Activated B cell treated with CpG ODN at 0.5 μM for 24 hours (primary cell): ENCODE data around the gene CDH2. TPM values are rescaled to one million over a fixed set of nuclear protein-coding genes. Genes with fewer than 3 reads are reported as not detected.

Experiments used
- ATAC-seq: fragments of 200-7000 bp; cut with Tn5 transposase; one replicate; pipeline ENCODE4 v1.10.0; 2021; ENCODE audit warnings: low read depth, mild to moderate bottlenecking, moderate library complexity
- CTCF ChIA-PET: fragments of 350-600 bp; sonication (Branson Sonifier 250); formaldehyde crosslinking; loops from one replicate; lab custom pipeline; 2021; ENCODE audit warnings: antibody characterized with exemption; lab: Charles Lee
- POLR2A ChIA-PET: fragments of 350-600 bp; sonication (Branson Sonifier 250); formaldehyde crosslinking; loops from one replicate; lab custom pipeline; 2021; ENCODE audit warnings: antibody characterized with exemption; lab: Charles Lee
- DNase-seq: peaks from one replicate; pipeline ENCODE4 v3.0.0; 2022
- H3K27ac Mint-ChIP-seq: one replicate; pipeline ENCODE4 v1.8.0; 2020; ENCODE audit warnings: mixed read lengths
- H3K27me3 Mint-ChIP-seq: one replicate; pipeline ENCODE4 v1.8.0; 2021; ENCODE audit warnings: mixed read lengths
- H3K36me3 Mint-ChIP-seq: one replicate; pipeline ENCODE4 v1.8.0; 2021; ENCODE audit warnings: low read depth, mixed read lengths
- H3K4me1 Mint-ChIP-seq: one replicate; pipeline ENCODE4 v1.8.0; 2021; ENCODE audit warnings: mixed read lengths
- H3K4me3 Mint-ChIP-seq: one replicate; pipeline ENCODE4 v1.8.0; 2020; ENCODE audit warnings: mild to moderate bottlenecking, mixed read lengths
- H3K9me3 Mint-ChIP-seq: one replicate; pipeline ENCODE4 v1.8.0; 2020; ENCODE audit warnings: mixed read lengths
- intact Hi-C: fragments of 100-400 bp; cut with micrococcal nuclease; formaldehyde crosslinking; loops from one replicate; pipeline ENCODE4 v1.15.1; 2024
- total RNA-seq: library from RNA; stranded (reverse); gene quantifications from 2 replicates; pipeline ENCODE4 v1.2.3, GENCODE V29; 2022
- TF ChIP-seq, protein P1 (sequence below): fragments of 200-600 bp; IDR thresholded peaks from one replicate; pipeline ENCODE4 v1.8.0; 2022; ENCODE audit warnings: antibody characterized with exemption, mild to moderate bottlenecking

Gene CDH2
- total RNA-seq, 1 donor from 2014 or later = not detected

DNA sequence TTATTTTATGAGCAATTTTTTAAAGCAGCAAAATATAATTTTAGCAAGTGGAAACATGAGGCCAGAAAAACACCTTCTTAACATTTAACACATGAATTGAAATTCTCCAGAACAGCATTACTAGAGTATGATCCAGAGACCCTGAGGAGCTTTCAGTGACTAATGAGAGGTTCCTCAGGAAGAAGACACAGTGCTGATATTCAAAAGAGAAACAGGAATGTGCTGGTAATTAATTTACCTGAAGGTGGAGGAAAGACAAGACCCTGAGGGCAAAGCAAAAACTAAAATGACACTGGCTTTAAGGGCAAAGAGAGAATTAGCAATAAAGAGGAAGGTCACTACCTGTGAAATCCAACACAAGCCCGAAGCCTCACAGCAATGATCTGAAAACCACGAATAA lies 97.0 kb downstream of the CDH2 start:
- no peak overlapping the region for H3K4me3 Mint-ChIP-seq
- no peak overlapping the region for H3K27ac Mint-ChIP-seq
- TF ChIP-seq, protein P1, sequence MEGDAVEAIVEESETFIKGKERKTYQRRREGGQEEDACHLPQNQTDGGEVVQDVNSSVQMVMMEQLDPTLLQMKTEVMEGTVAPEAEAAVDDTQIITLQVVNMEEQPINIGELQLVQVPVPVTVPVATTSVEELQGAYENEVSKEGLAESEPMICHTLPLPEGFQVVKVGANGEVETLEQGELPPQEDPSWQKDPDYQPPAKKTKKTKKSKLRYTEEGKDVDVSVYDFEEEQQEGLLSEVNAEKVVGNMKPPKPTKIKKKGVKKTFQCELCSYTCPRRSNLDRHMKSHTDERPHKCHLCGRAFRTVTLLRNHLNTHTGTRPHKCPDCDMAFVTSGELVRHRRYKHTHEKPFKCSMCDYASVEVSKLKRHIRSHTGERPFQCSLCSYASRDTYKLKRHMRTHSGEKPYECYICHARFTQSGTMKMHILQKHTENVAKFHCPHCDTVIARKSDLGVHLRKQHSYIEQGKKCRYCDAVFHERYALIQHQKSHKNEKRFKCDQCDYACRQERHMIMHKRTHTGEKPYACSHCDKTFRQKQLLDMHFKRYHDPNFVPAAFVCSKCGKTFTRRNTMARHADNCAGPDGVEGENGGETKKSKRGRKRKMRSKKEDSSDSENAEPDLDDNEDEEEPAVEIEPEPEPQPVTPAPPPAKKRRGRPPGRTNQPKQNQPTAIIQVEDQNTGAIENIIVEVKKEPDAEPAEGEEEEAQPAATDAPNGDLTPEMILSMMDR = no peak
- H3K9me3 Mint-ChIP-seq = peaks cover 4% of the 10 kb centered on the region
- intact Hi-C loops = no loop called here
- DNase-seq (no peak), ATAC-seq (no peak)
- H3K36me3 Mint-ChIP-seq = no peaks in the 10 kb centered on the region
- POLR2A ChIA-PET = no interaction called here
- CTCF ChIA-PET = no interaction called here
- no peaks in the 10 kb centered on the region for H3K27me3 Mint-ChIP-seq
- no peaks in the 10 kb centered on the region for H3K4me1 Mint-ChIP-seq

DNA sequence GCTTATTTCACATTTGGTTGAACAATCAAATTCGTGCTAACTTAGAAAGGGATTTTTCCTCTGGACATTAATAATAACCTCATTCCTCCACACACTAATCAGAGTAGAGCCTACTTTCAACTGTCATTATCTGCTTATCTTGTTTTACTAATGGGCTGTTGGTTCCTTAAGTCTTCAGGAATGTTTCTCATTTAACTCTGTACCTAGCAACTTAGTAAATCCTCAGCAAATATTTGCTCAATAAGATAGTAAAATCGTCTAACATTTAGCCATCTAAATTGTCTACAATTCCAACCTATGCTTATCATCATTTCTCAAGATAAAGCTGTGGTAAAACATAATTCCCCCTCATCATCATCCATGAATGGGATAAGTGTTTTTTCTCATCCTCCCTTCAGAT lies 98.1 kb downstream of the CDH2 start:
- DNase-seq (no peak), ATAC-seq (no peak)
- Mint-ChIP-seq H3K27ac (no peak overlapping the region), H3K27me3 (no peaks in the 10 kb centered on the region), H3K9me3 (peaks cover 4% of the 10 kb centered on the region), H3K4me3 (no peak overlapping the region), H3K4me1 (no peaks in the 10 kb centered on the region), H3K36me3 (no peaks in the 10 kb centered on the region)
- ChIA-PET CTCF (no interaction called here), POLR2A (no interaction called here)
- TF ChIP-seq, protein P1 = no peak
- intact Hi-C loops = no loop called here

DNA sequence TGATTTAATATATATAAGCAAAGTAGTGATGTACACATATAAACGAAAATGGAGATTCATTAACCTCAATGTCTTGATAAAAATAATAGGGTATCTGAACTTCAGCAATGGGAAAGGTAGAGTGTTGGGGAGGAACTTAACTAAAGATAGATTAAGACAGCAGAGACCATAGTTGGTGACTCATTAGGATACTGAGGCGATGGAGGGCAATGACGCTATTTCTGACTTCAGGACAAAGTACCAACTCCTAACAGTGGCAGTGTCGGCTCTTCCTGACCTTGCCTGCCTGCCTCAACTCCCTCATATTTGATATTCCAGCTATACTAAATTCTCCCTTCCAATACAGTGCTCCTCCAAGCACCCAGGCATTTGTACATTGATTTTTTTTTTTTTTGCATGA lies 98.6 kb downstream of the CDH2 start:
- H3K36me3 Mint-ChIP-seq = no peaks in the 10 kb centered on the region
- intact Hi-C loops = no loop called here
- ATAC-seq = no peak
- no peaks in the 10 kb centered on the region for H3K4me1 Mint-ChIP-seq
- no peak overlapping the region for H3K27ac Mint-ChIP-seq
- no peak overlapping the region for H3K4me3 Mint-ChIP-seq
- no peak for DNase-seq
- ChIA-PET POLR2A (no interaction called here), CTCF (no interaction called here)
- TF ChIP-seq, protein P1 = no peak
- H3K27me3 Mint-ChIP-seq = no peaks in the 10 kb centered on the region
- peaks cover 4% of the 10 kb centered on the region for H3K9me3 Mint-ChIP-seq

DNA sequence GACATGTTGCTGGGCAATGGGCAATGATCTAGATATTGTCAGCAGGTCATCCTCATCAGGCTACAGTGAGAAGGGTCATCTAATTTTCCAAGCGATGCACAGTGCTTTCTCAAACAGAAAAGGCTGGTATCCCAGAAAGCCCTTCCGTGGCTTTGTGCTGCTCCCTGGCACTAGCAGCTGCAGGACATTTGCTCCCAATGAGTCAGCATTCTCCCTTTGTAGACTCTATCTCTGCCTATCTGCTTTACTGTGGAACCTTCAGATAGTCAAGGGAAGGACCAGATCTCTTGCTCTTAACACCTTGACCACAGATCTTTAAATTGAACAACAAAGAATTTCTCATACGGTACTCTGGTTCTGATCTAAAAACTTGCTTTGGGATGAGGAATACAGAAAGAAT lies 101.4 kb downstream of the CDH2 start:
- no peak overlapping the region for H3K27ac Mint-ChIP-seq
- H3K4me3 Mint-ChIP-seq = no peak overlapping the region
- intact Hi-C loops = no loop called here
- no peaks in the 10 kb centered on the region for H3K4me1 Mint-ChIP-seq
- ChIA-PET CTCF (no interaction called here), POLR2A (no interaction called here)
- peaks cover 4% of the 10 kb centered on the region for H3K9me3 Mint-ChIP-seq
- no peaks in the 10 kb centered on the region for H3K27me3 Mint-ChIP-seq
- DNase-seq = no peak
- TF ChIP-seq, protein P1 = no peak
- ATAC-seq = no peak
- no peaks in the 10 kb centered on the region for H3K36me3 Mint-ChIP-seq

DNA sequence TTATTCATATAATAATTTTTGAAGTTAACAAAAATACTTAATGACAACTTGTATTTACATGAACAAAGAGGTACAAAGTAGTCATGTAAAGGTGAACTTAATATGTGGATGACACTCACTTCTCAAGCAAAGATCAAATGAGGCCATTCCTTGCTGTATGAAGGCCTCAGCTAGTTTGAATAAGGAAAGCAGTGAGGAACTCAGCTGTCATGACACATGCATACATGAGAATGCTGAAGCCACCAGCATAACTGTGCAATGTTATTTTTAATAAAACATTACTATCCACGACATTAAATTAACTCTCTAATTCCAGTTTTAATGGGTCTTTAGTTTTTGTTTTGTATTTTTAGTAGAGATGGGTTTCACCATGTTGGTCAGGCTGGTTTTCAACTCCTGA lies 102.9 kb downstream of the CDH2 start:
- no peak for DNase-seq
- intact Hi-C loops = no loop called here
- TF ChIP-seq, protein P1 = no peak
- no peak for ATAC-seq
- Mint-ChIP-seq H3K9me3 (peaks cover 4% of the 10 kb centered on the region), H3K4me1 (no peaks in the 10 kb centered on the region), H3K27ac (no peak overlapping the region), H3K36me3 (no peaks in the 10 kb centered on the region), H3K27me3 (no peaks in the 10 kb centered on the region), H3K4me3 (no peak overlapping the region)
- POLR2A ChIA-PET = no interaction called here
- CTCF ChIA-PET = no interaction called here
